NCI-H2171 (cell line): ENCODE results near the gene ADAM22.

Experiments used
- DNase-seq: peaks from one replicate; lab custom pipeline; 2025; lab: John Stamatoyannopoulos, UW

ADAM22 gene

DNA sequence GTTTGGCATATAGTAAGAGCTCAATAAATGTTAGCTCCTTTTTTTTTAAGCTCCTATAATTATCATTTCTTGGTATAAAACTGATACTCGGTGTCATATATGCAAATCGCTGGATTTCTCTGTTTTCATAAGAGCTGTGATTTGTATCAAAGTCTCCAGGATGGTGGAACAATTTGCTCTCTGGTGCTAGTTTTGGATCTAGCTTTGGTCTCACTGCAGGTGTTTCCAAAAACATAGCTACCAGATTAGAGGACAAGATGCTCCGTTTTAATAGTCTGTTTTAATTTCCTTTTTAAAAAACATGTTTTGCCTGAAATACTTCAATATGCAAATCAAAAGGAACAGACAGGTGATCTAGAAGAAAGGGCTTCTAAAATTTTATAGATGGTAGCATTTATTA lies 25.3 kb downstream of the ADAM22 start:
- no peak for DNase-seq

GRCh38 chr7:87960239-87960638 lies 26.2 kb downstream of the ADAM22 start:
- no peak for DNase-seq

DNA sequence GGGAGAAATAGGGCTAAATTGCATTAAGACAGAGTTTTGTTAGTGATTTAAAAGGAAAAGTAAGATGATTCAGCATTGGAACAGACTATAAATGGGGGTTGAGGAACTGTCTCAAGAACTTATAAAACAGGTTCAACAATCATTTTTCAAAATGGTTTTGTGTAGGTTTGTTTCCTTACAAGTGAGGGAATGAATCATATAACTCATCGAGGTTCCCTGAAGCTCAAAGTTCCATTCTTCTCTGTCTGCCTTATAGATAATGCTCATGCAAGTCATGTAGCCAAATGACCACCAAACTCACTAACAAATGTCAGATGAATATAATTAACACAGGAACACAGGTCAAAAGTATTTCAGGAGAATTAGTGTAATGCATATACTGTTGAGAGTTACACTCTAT lies 27.7 kb downstream of the ADAM22 start:
- DNase-seq: no peak

DNA sequence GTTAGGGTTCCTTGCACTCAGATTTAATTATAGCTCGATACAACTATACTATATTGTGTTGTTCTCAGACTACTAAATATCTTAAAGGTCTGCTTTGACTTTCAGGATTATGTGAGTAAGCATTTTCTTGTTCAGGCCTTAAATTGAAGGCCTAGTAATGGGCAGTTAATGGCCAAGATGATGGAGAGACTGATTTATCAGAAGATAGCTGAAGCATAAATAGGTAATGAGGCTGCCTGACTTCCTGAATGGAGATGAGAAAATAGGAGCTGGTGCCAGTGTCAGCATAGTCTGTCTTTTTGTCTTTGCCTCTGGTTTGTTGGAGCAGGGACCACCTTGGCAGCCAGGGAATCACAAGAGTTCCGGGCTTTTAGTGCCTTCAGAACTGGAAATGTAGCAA lies 32.2 kb downstream of the ADAM22 start:
- no peak for DNase-seq

- DNase-seq: no peak
These were observed 34.0 kb downstream of the ADAM22 start for GRCh38 chr7:87968021-87968420.

DNA sequence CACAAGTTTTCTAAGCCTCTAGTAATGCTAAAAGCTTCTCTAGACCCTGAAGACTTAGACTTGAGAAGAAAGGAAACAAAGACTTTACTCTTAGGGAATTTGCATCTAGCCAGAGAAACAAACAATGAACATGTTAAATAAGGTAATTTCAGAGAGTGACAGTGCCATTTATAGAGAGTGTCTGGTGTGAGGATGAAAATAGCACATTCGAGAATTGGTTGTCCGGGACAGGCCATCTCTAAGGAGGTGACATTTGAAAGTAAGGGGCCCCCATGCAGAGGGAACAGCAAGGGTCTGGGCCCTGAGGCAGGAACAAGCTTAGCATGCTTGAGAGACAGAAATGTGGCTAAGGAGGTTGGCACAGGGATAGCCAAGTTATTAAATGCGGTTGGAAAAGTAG lies 48.1 kb downstream of the ADAM22 start:
- no peak for DNase-seq

DNA sequence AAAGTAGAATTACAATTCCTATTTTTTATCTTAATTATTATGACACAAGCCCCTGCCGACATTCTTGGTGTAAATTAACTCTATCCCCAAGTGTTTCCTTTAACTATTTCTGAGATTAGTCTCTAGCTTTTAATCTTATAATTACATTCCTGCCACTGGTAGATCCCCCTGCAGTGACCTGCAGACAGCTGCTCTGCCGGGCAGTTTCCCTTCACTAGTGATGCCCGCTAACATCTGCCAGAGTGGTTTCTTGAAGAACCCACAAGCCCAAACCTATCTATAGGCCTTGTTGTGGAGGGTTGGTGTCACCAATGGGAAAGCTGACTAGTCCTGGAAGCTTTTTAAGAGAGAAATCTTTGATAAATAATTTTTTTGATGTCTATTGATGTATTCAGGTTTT lies 50.0 kb downstream of the ADAM22 start:
- no peak for DNase-seq

GRCh38 chr7:87993269-87993668 lies 59.2 kb downstream of the ADAM22 start:
- no peak for DNase-seq

DNA sequence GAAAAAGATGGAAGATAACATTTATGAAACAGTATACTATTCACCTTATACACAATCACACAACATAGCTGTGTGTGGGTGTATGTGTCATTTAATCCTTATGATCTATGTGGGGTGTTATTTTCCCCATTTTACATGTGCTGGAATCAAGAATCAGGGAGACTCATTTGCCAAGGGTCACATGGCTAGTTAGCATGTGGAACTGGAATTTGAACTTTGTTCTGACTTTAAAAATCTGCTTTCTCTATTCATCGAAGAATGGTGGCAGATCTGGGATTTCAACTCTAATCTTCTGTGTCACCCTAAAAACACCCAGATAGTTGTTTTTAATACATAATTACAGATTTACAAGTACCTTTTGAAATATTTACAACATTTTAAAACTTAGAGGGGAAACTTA lies 65.2 kb downstream of the ADAM22 start:
- no peak for DNase-seq

GRCh38 chr7:88001744-88002530 lies 67.9 kb downstream of the ADAM22 start:
- no peak for DNase-seq

DNA sequence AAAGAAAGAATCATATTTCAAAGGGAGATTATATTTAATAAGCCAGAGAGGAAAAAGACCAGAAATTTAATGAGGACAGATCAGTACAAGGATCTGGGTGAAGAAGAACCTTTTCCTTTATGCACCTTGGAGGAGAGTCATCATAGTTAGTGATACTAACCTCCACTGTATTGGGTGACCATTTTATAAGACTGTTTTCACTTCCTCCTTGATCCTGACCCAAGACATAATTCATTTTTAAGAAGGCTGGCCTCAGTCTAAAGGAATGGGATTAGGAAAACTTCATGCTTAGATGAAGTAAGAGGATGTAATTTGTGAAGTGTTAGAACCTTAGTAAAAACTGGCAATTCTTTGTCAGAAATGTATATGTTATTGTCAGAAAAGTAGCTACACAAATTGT lies 68.6 kb downstream of the ADAM22 start:
- DNase-seq: no peak

DNA sequence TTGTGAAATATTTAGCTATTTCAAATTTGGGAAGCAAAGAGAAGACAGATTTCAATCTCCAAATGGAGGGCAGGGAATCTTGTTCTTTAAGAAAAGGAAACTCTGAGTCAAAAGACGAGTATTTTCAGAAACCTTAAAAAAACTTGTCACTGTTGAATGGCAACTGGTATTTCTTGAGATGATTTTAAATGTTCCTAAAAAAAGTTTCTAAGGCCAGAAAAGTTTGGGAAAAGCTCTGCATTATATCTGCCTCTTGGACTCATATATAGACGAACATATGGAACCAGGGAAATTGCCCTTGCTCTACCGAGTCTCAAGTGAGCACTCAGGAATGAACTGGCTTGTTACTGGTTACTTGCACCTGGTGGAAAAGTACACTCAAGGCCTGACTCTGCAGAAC lies 69.5 kb downstream of the ADAM22 start:
- no peak for DNase-seq

GRCh38 chr7:88005191-88005590 lies 71.1 kb downstream of the ADAM22 start:
- no peak for DNase-seq

DNA sequence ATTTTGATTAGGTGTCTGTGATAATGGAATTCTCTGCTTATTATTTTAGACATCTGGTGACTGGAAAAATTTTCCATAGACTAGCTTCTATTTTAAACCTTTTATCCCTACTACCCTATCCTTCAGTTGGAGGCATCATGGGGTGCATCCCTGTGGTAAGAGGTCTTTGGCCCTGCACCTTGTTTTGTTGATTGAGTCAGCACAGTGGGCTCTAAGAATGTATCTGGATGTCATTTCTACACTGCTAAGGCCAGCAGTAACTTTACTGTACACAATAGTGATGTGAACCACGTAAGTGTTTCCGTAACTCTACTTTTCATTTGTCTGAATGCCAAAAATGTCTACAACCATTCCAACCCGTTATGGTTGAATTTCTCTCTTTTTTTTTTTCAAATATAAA lies 75.6 kb downstream of the ADAM22 start:
- no peak for DNase-seq

- no peak for DNase-seq
These were observed 78.0 kb downstream of the ADAM22 start for GRCh38 chr7:88012086-88012485.

- DNase-seq: no peak
These were observed 79.9 kb downstream of the ADAM22 start for GRCh38 chr7:88013981-88014380.

- DNase-seq: no peak
These were observed 80.5 kb downstream of the ADAM22 start for GRCh38 chr7:88014581-88014980.

DNA sequence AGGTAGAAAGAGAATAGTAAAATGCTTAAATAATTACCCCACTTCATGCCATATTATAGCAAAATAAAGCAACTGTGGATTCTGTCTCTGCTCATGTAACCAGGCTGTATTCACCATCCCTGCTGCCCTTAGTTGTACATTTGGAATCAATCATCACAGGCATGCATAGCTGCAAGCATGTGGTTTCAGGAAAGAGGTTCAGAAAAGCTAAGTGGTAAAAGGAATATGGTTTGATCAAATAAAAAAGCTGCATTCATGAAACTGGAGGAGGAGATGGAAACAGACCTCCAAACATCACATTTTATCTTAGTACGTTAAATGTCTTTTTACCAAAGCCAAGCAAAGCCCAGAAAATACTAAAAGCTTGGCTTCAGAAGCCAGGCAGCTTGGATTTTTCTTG lies 81.3 kb downstream of the ADAM22 start:
- no peak for DNase-seq

DNA sequence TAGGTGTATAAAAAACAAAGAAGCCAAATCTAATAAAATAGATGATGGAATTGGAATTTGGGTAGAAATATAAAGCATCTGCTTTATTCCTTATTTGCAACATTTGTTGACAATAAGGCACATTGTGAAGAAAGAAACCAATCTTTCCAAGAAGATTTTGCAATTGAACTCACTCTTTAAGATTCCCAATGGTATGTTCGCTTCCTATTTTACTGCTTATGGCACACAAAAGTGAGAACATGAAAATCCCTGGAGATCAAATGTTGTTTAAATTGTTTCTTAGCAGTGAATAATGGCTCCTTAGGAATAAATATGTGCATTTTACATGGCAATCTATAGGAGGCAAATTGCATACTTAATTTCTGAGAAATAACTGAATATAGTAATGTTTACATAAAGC lies 84.5 kb downstream of the ADAM22 start:
- DNase-seq: no peak

GRCh38 chr7:88020953-88021665 lies 87.1 kb downstream of the ADAM22 start:
- no peak for DNase-seq

DNA sequence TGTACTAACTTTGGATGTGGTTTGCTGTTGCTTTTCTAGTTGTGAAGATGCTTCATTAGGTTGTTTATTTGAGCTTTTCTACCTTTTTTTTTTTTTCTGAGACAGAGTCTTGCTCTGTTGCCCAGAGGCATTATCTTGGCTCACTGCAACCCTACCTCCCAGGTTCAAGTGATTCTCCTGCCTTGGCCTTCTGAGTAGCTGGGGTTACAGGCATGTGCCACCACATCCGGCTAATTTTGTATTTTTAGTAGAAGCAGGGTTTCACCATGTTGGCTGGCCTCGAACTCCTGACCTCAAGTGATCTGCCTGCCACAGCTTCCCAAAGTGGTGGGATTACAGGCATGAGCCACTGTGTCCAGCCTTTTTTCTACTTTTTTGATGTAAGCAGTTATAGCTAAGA lies 93.7 kb downstream of the ADAM22 start:
- DNase-seq: no peak

GRCh38 chr7:88034083-88034695 lies 100.1 kb downstream of the ADAM22 start:
- DNase-seq: no peak

GRCh38 chr7:88037050-88037449 lies 103.0 kb downstream of the ADAM22 start:
- DNase-seq: no peak
